Measurements from ENCODE around the gene KCNA1.
"Not testable (repeated sequence)": the region's sequence is repeated elsewhere in the genome, so short reads cannot be mapped to it uniquely, and the experiment has no call there.

DNA sequence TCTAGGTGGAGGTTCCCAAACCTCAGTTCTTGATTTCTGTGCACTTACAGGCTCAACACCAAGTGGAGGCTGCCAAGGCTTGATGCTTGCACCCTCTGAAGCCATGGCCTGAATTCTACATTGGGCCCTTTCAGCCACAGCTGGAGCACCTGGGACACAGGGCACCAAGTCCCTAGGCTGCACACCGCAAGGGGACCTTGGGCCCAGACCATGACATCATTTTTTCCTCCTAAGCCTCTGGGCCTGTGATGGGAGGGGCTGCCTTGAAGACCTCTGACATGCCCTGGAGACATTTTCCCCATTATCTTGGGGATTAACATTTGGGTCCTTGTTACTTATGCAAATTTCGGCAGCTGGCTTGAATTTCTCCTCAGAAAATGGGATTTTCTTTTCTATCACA lies 30.2 kb upstream of the KCNA1 start:
- not testable (repeated sequence) for TF ChIP-seq POLR2A (IDR thresholded peaks at IDR 0.05; ENCODE audit: low read depth, low read length); POLR2AphosphoS5 (IDR thresholded peaks at IDR 0.05; ENCODE audit: low read depth, low read length); TAF1 (IDR thresholded peaks at IDR 0.05; ENCODE audit: borderline replicate concordance, low read depth, low read length)
